GM18858 (cell line): ENCODE data around the gene DES.
"Not testable (repeated sequence)": the region's sequence is repeated elsewhere in the genome, so short reads cannot be mapped to it uniquely, and the experiment has no call there.

Experiments used
- ATAC-seq: cut with Tn5 transposase; IDR thresholded peaks from one replicate; pipeline ENCODE4 v1.9.1; 2021; ENCODE audit not compliant: unreplicated experiment

DES gene

DNA sequence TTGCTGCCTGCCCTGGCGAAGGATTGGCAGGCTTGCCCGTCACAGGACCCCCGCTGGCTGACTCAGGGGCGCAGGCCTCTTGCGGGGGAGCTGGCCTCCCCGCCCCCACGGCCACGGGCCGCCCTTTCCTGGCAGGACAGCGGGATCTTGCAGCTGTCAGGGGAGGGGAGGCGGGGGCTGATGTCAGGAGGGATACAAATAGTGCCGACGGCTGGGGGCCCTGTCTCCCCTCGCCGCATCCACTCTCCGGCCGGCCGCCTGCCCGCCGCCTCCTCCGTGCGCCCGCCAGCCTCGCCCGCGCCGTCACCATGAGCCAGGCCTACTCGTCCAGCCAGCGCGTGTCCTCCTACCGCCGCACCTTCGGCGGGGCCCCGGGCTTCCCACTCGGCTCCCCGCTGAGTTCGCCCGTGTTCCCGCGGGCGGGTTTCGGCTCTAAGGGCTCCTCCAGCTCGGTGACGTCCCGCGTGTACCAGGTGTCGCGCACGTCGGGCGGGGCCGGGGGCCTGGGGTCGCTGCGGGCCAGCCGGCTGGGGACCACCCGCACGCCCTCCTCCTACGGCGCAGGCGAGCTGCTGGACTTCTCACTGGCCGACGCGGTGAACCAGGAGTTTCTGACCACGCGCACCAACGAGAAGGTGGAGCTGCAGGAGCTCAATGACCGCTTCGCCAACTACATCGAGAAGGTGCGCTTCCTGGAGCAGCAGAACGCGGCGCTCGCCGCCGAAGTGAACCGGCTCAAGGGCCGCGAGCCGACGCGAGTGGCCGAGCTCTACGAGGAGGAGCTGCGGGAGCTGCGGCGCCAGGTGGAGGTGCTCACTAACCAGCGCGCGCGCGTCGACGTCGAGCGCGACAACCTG, at the start of gene DES:
Gene DES (plus strand): TSS at position 223 of the 857 bp plus-strand sequence. CDS start 86 bp downstream, at position 309.
- no peak for ATAC-seq

DNA sequence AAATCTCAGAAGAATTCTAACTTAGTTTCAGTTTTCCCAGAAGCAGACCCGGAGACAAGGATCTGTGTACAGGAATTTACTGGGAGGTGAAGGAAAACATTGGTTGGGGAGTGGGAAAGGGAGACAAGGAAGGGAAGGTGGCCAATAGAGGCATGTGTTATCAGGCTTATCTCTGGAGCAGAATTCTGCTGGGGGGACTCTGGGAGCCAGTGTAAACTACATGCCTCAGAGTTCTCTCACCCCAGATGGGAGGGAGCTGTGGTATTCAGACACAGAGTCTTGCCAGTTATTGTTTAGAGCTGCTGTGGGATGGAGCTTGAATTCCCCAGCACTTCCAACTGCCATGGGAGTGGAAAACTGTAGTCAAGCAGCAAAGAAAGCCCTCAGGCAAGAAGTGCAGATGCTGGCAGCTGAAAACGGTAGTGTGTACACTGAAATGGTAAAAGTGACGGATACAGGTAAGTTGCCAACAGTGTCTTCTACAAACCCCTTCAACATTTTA, 49.4 kb upstream of the DES start:
- no peak for ATAC-seq

DNA sequence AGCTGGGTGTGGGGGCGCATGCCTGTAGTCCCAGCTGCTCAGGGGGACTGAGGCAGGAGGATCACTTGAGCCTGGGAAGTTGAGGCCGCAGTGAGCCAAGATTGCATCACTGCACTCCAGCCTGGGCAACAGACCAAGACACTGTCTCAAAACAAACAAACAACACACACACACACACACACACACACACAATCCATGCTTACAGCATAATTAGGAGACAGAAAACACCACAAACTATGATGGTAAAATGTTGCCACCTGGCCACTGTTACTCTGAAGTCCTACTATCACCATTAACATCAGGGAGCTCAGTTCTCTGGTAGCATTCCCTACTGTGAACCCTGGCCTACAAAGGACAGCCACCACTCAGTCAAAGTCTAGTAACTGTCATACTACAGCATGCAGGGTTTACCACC, 48.7 kb upstream of the DES start:
- ATAC-seq = no peak

DNA sequence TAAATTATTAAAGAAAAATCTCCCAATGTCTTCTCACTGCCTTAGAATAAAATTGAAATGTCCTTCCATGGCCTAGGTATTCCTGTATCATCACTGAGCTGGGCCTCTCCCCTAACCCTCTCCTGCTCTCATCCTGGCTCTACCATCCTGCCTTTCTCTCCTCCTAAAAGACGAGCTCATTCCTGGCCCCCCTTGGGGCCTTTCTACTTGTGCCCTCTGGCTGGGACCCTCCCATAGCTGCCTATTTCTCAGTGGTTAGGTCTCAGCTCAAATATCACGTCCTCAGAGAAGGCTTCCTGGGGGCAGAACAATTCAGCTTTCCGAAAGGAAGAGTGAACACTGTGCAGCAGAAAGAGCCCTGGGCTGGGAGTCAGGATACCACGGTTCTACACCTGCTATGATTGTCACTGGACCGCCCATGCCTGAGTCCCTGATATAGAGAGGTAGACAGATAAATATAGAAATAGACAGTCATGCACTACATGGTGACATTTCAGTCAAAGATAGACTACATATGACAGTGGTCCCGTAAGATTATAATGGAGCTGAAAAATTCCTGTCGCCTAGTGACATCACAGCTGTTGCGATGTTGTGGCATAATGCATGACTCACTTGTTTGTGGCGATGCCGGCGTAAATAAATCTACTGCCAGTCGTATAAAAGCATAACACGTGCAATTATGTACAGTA, 39.9 kb upstream of the DES start:
- no peak for ATAC-seq

DNA sequence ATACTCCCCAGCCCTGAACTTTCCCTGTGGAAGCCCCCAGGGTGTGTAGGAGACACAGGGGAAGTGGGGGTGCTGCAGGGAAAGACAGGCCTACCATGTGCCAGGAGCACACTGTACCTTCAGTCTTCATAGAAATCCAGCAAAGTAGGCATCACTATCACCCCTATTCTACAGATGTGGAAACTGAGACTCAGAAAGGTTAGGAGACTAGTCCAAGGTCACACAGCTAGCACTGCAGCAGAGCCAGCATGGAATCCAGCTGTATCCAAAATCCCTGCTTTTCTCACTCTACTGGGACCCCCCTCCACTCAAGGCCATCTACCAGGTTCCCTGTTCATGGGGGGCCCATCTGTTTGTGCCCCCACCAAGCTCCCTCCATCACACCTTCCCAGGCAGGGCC, 37.3 kb upstream of the DES start:
- ATAC-seq = no peak

DNA sequence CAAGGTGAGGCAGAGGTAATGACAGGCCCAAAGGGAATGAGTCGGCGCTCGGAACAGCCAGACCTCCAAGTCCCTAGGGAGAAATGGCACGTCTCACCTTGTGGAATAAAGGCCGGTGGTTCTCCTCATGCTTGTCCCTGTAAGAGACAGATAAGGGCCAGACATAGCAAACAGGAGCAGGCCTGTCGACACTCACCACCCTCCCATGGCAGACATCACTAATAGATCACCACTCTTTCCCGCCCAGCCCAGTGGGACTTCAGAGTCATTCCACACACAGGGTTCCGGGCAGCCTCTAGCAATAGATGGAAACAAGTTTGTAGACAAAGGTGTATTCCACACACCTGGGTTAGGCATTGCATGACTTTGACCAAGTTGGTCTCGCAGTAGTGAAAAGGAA, 36.7 kb upstream of the DES start:
- no peak for ATAC-seq

DNA sequence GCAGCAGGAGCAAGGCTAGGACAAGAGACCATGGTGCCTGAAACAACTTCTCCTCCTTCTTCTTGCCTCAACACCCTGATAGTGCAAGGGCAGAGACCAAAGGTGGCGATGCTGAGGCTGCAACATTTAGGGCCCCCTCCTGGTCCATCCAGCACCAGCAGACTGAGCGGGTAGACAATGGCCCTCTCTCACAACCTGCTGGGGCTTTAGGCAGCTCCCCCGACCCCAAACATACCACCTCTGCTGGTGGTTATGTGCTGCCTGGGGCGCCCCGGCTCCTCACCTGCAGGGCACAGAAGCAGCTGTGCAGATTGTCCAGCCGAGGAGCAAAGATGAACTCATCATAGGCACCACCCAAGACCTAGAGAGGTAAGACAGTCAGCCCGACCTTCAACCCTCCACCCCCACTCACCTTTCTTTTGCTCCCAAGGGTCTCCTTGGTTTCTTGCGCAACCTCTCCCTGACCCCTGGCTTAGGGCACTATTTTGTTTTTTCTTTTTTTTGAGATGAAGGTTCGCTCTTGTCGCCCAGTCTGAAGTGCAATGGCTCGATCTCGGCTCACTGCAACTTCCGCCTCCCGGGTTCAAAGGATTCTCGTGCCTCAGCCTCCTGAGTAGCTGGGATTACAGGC, 34.0 kb upstream of the DES start:
- ATAC-seq = no peak

DNA sequence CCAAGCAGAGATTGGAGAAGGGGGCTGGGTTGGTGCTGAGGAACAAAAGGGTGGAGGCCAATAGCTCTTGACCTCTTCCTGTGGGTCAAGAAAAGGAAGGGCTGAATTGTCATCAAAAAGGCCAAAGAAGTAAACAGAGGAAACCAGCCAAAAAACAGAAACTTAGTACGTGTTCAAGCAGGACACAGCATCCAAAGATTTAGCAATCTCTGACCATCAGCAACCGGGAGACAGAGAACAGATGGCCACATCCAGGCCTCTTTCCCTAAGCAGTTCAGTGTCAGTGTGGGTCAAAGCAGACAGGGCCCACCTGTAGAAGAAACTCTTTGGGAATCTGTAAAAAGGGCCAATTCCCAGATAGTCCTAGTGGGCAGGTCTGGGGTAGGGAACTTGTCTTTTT, 33.3 kb upstream of the DES start:
- no peak for ATAC-seq

DNA sequence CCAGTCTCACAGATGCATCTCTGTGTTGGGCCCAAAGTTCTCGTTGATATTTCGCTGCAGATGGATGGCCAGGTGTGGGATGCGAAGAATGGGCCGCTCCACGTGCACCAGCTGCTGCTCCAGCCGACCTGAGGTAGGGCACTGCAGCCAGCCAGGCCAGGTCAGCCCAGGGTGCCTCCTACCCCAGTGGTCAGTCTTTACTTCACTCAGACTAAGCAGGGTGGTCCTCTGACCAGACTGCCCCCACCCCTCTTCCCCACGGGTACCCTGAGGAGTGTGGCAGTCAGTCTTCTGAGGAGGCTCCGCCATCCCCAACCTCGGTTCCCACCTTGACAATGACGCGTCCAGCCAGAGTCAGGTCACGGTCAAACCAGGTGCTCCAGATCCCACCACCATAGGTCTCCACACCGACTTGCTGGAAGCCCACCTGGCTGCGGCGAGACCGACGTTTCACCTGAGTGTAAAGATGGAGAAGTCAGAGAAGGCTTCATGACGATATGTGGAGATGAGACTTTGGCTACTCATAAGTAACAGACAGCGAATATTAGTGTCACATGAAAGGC, 32.1 kb upstream of the DES start:
- no peak for ATAC-seq

DNA sequence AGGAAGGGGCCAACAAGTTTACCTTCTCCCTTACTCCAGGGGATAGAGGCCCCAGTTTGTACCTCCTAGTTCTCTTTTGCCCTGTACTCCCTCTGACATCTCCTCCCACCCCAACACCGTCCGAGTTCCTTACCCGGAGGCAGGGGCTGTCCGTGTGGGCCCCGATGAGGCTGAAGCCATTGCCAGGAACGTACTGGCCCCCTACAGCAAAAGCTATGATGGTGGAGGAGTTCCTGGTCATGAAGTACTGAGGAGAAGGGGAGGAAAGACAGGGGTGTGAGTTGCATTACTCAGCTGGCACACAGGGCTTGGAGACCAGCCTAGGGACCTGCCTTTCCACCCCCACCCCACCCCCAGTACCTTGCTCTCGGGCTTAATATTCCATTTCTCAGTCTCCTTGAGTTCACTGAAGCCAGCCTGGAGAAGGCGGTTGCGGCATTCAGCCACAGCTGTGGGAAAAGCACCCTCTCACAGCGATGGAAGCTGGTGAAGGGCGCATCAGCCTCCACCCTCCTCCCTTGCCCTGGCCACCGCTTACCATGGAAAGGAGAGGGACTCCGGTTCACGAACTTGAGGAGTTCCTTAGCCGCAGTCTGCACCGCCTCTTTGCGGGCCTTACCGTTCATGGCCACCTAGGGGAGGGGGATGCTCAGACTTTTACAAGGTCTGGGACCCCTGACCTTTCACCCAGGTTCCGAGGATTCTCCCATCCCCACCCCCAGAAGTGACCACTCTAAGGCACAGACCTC, 31.5 kb upstream of the DES start:
- ATAC-seq = no peak

DNA sequence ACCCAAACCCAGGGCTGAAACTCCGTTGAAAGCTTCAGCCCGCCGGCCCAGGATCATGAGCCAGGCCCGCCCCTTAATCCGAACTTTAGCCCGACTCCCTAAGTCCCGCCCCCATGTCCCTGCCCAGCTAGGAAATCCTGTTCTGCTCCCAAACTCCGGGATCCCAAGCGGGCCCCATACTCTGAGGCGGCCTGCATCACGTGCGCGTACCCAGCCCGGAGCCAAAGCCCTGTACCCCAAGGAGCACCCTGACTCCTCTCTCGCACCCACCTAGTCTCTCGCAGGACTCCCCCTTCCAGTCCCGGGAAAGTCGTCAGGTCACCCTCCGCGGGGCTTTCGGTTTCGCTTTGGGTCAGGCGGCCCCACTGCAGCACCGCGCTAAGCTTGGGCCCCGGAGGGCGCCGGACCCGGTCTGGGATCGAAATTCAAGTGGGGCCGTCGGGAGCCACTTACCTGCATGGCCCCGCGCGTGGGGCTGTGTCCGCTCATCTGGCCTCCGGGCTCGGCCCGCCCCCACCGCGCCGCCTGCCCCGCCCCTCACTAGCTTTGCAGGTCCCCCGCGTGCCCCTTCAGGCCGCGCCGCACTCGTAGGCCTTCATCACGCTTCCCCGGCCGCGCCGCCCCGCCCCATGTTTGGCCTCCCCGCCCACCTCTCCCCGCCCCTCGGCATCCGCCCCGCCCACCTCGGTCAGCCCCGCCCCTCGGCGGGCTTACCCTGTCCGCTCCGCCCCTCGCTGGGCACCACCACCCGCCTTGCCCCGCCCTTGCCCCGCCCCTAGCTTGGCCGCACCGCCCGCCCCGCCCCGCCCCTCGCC, 30.7 kb upstream of the DES start, which contains the start of gene DNPEP:
Gene DNPEP (minus strand): TSS at position 607 of the 815 bp plus-strand sequence. CDS start 118 bp downstream, at position 489.
- peak; percentile 48 for ATAC-seq

DNA sequence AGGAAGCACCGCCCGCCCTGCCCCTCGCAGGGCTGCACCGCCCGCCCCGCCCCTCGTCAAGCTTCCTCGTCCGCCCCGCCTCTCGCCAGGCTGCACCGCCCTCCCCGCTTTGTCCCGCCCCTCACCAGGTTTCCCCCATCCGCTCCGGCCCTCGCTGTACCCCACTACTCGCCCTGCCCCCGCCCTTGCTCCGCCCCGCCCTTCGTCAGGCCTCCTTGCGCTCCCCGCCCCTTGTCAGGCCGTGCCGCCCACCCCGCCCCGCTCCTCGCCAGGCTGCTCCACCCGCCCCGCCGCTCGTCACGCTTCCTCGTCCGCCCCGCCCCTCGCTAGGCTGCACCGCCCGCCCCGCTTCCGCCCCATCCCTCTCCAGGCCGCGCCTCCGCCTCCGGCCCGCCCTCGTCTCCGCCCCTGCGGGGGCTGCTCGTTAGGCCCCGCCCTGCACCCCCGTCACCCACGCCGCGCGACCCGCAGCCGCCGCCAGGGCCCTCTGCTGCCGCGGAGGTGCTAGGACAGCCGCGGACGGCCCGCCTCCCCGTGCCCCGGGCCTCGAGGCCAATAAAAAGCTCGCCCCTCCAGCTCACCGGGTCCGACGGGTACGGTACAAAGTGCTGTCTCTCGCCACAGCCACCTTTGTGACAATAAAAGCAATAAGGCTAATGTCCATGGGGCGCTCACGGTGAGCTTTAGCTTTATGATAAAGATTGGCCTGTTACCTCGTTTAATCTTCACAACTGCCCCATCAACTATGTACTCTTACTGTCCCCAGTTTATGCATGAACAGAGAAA, 29.9 kb upstream of the DES start:
- peak; percentile 67 for ATAC-seq

DNA sequence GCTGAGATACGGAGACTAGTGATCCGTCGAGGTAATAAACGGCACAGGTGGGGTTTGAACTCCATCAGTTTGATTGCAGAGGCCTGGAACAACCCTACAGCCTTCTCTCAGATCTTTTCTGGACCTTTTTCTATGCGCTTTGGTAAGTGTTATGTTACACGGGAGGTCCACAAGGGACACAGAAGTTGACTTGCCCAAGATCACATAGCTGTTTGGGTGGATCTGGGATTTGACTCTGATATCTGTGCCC, 29.3 kb upstream of the DES start:
- no peak for ATAC-seq

DNA sequence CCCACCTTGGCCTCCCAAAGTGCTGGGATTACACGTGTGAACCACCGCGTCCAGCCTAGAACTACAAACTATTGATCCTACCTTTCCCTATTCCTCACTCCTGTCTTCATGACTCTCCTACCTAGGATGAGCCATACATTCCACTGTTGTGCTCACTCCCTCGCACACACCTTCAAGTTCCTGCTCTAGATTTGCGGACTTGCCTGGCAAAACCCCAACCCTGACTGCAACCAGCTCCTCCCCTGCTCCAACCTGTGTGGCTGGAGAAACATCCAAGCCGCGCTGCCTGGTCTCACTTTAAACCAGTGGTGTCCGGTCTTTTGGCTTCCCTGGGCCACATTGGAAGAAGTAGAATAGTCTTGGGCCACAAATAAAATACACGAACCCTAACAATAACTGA, 25.4 kb upstream of the DES start:
- no peak for ATAC-seq

DNA sequence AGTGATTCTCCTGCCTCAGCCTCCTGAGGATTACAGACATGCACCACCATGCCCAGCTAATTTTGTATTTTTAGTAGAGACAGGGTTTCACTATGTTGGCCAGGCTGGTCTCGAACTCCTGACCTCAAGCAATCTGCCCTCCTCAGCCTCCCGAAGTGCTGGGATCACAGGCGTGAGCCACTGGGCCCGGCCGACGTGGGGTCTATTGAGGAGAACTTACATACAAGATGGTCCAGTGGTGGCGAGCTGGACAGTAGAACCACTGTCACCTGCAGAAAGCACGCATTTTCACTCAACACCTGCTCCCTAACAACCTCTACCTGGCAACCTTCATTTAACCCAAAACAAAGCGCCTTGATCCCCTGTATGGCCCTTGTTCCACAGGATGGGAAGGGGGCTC, 23.1 kb upstream of the DES start:
- ATAC-seq = not testable (repeated sequence)

DNA sequence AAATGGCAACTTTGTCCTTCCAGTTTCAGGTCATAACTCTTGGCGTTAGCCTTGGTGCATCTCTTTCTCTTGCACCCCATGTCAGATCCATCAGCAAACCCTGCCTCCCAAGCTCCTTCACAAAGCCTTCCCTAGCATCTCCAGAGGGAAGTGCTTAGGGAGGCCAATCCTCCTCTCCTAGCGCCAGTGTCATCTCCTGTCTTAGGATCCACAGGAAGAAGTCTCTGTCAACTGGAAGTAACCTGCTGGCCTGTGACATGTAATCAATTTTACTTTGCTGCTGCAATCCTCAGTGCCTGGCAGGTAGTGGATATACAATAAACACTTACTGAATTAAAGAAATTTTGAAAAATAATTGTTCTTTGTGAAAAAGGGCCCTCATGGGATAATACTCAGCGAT, 22.6 kb upstream of the DES start:
- ATAC-seq = no peak

DNA sequence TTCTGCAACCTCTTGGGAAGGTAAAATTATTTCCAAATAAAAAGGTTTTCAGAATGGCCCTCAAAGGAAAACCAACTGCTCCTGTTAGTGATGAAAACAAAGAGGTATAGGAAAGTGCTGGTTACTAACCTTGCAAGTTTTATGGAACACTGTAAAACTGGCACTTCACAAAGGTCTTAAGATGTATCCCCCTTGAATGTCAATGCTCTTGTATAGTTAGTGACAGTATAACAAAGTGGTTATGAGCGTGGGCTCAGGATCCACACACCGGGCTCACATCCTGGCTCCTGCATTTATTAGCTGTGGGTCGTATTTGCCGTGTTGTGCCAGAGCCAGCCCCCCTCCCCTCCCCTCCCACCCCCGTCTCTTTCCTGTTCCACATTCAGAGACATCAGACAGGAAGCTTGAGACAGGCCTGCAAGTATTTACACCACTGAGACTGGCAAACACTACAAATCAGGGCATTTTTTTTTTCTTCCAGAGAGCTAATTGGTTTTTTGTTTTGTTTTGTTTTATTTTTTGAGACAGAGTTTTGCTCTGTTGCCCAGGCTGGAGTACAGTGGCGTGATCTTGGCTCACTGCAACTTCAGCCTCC, 21.2 kb upstream of the DES start:
- ATAC-seq = no peak

DNA sequence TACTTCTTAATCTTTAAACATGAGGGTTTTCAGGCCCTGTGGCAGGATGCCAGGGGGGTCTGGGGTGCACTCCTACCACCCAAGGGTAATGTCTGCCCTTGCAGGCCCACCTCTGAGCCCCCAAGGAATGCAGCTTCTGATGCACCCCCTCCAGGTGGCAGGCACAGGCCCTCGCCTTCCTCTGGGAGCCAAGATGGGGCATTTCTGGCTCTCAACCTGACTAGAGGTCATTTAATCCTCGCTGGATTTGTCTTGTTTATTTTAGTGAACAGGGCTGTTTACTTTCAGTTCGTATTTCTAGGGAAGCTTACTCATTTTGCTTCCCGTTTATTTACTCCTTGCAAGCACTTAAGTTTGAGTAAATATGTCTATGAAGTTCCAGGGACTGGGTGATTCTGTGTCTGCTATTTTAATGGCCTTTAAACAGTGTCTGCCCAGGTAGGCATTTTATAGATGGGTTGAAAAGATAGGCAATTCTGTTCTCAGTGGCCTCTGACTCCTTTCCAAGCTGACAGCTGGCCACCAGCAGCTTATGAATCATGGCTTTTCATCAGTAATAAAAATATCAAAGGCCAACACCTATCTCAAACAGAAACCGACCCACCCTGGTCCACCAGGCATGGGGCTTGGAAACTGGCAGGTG, 19.3 kb upstream of the DES start:
- ATAC-seq = no peak
